Vagina (tissue), 2 donors: ENCODE results near the gene SLC13A5. TPM values are rescaled to one million over a fixed set of nuclear protein-coding genes. Genes with fewer than 3 reads are reported as not detected.

Experiments
- DNase-seq, 2 donors: peaks; one replicate each; pipeline ENCODE4 v3.0.0-alpha.2; 2017; ENCODE audit errors: extremely low spot score in 2 of 2
- H3K27ac ChIP-seq: fragments of 200-600 bp; sonication (generic); one replicate; pipeline ENCODE4 v1.5.1; 2019
- H3K27me3 ChIP-seq: fragments of 200-600 bp; sonication (generic); one replicate; pipeline ENCODE4 v1.5.1; 2019
- H3K36me3 ChIP-seq, 2 donors: fragments of 200-600 bp; sonication (generic); one replicate each; pipeline ENCODE4 v1.5.1; 2017 to 2019
- H3K4me1 ChIP-seq: fragments of 200-600 bp; sonication (generic); one replicate; pipeline ENCODE4 v1.5.1; 2019
- H3K4me3 ChIP-seq, 2 donors: fragments of 200-600 bp; sonication (generic); 1 replicate in 1 of 2; 2 replicates in 1 of 2; pipeline ENCODE4 v1.5.1; 2016 to 2019
- H3K9me3 ChIP-seq: fragments of 200-600 bp; sonication (generic); one replicate; pipeline ENCODE4 v1.5.1; 2019
- POLR2A ChIP-seq, 2 donors: fragments of 450-650 bp; IDR thresholded peaks; one replicate each; pipeline ENCODE4 v1.6.1; 2017; ENCODE audit warnings: antibody characterized with exemption in 2 of 2, mild to moderate bottlenecking in 2 of 2, moderate library complexity in 2 of 2
- POLR2AphosphoS5 ChIP-seq, 2 donors: sonication (generic); formaldehyde crosslinking; IDR thresholded peaks; one replicate each; pipeline ENCODE4 v1.9.0; 2017; ENCODE audit warnings: antibody characterized with exemption in 2 of 2, mild to moderate bottlenecking in 2 of 2, low read depth in 1 of 2; ENCODE audit not compliant: insufficient read depth in 1 of 2
- intact Hi-C: fragments of 100-400 bp; cut with DNase I; formaldehyde crosslinking; loops from one replicate; pipeline ENCODE4 v1.15.1; 2023
- total RNA-seq: library from RNA; depleted of rRNA; stranded (reverse); fragments of >200 nt; gene quantifications from one replicate; pipeline ENCODE4 v1.2.3, GENCODE V29; 2016
- TF ChIP-seq, protein P1 (sequence below), 3 experiments: fragments of 450-650 bp in 2 of 3; fragments of 200-600 bp in 1 of 3; sonication (generic) in 1 of 3; IDR thresholded peaks; one replicate each; pipeline ENCODE4 v1.5.1; 2017 to 2019; ENCODE audit warnings: antibody characterized with exemption in 3 of 3, mild to moderate bottlenecking in 2 of 3, moderate library complexity in 2 of 3

SLC13A5 gene
- total RNA-seq, 1 donor from 2014 or later = 1.7 TPM

DNA sequence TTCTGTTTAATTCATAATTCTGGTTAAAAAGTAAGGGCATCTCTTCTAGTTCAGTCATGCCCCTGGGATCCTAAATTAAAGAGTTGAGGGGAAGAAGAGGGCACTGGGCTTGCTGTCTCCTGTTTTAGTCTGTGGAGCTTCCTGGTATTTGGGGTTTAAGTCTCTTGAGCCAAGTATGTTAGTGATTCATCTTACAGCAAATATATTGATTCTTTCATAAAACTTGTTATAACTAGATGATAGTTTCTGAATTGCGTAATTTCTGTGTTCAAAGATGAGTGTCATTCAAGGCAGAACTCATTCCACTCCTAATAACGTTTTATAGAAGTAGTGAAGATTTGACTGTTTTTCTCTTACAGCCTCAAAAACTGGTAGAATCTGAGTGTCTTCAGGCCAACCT is 70.6 kb downstream of the SLC13A5 start:
- Histone ChIP-seq H3K36me3 (peaks cover 0 to 10% of the 10 kb centered on the region in 2 donors), H3K4me1 (peaks cover 49% of the 10 kb centered on the region), H3K27ac (no peak overlapping the region), H3K4me3 (no peak overlapping the region), H3K9me3 (no peaks in the 10 kb centered on the region), H3K27me3 (no peaks in the 10 kb centered on the region)
- DNase-seq = no peak
- intact Hi-C loops = no loop called here
- TF ChIP-seq POLR2AphosphoS5 (IDR thresholded peaks at IDR 0.05; ENCODE audit: insufficient read depth in 1 of 2, low read depth in 1 of 2) (peak in 1 of 2 donors; percentile 22), POLR2A (IDR thresholded peaks at IDR 0.05) (no peak)
- TF ChIP-seq, protein P1, sequence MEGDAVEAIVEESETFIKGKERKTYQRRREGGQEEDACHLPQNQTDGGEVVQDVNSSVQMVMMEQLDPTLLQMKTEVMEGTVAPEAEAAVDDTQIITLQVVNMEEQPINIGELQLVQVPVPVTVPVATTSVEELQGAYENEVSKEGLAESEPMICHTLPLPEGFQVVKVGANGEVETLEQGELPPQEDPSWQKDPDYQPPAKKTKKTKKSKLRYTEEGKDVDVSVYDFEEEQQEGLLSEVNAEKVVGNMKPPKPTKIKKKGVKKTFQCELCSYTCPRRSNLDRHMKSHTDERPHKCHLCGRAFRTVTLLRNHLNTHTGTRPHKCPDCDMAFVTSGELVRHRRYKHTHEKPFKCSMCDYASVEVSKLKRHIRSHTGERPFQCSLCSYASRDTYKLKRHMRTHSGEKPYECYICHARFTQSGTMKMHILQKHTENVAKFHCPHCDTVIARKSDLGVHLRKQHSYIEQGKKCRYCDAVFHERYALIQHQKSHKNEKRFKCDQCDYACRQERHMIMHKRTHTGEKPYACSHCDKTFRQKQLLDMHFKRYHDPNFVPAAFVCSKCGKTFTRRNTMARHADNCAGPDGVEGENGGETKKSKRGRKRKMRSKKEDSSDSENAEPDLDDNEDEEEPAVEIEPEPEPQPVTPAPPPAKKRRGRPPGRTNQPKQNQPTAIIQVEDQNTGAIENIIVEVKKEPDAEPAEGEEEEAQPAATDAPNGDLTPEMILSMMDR (IDR thresholded peaks at IDR 0.05) = no peak

DNA sequence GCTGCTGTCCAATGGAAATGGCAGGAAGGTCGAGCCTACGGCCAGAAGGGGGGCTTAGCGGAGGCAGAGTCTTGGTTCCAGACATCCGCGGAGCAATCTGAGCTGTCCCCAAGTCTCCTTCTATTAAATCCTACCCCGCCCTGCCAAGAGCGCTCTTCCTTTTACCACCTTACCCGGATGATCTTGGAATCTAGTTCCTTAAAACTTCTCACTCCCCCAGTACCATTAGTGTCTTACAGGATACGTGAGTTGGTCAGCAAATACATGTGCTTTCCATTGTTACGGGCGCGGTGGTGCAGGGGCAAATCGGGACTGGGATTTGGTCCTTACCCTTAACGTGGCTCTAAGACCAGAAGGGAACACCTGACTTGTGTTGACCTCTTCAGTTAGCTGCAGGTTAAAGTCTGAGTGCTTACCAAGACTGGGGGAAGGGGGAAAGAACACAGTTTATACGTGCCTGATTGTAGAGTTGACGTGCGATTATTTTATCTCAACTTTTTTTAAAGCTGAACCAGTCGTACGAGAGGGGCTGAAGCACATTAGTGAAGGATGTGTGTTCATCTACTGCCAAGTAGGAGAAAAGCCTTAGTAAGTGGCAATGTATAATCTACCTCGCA is 71.8 kb downstream of the SLC13A5 start:
- peaks cover 0 to 5% of the 10 kb centered on the region in 2 donors for H3K36me3 ChIP-seq
- H3K27me3 ChIP-seq = no peaks in the 10 kb centered on the region
- H3K27ac ChIP-seq = peak overlapping the region; percentile 73
- TF ChIP-seq POLR2A (IDR thresholded peaks at IDR 0.05) (no peak), POLR2AphosphoS5 (IDR thresholded peaks at IDR 0.05; ENCODE audit: insufficient read depth in 1 of 2, low read depth in 1 of 2) (no peak)
- TF ChIP-seq, protein P1 (IDR thresholded peaks at IDR 0.05) = no peak
- DNase-seq = no peak
- H3K4me3 ChIP-seq = peak overlapping the region; percentile 67 to 79
- peaks cover 56% of the 10 kb centered on the region for H3K4me1 ChIP-seq
- intact Hi-C loops = no loop called here
- H3K9me3 ChIP-seq = no peaks in the 10 kb centered on the region

DNA sequence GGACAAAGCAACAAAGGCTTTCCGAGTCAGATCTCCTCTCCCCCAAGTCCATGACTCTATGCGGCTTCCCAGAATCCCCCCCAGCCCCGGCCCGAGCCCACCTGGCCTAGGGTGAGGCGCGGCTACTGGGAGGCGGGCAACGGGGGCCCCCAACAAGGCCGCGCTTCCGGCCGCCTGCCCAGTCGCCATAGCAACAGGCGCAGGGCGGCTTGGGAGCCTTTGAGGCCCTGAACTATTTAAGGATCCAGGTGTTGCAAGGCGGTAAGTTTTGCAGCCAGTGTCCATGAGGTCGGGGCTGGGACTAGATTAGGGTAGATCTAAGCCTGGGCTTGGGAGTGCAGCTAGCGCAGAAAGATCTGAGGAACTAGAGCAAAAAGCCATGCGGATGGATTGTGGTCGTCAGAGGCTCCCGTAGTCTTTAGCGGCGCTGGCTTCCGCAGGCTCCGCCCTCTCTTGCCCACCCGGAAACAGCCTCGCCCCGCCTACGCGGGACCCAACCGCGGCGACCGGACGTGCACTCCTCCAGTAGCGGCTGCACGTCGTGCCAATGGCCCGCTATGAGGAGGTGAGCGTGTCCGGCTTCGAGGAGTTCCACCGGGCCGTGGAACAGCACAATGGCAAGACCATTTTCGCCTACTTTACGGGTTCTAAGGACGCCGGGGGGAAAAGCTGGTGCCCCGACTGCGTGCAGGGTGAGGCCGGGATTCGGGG is 72.5 kb downstream of the SLC13A5 start, which contains the start of the genes KIAA0753 and TXNDC17:
Gene KIAA0753, minus strand, starts transcription at position 176 of the 711 bp plus-strand sequence. CDS start 5,608 bp downstream, outside the sequence.
Gene TXNDC17, plus strand, starts transcription at position 525 of the 711 bp plus-strand sequence. Its CDS starts 23 bp downstream, at position 548.
- intact Hi-C loops = no loop called here
- TF ChIP-seq POLR2A (IDR thresholded peaks at IDR 0.05) = peak in 1 of 2 donors; percentile 27
- TF ChIP-seq, protein P1 (IDR thresholded peaks at IDR 0.05) = no peak
- peak; percentile 88 to 94 for TF ChIP-seq POLR2AphosphoS5 (IDR thresholded peaks at IDR 0.05; ENCODE audit: insufficient read depth in 1 of 2, low read depth in 1 of 2)
- no peaks in the 10 kb centered on the region for H3K9me3 ChIP-seq
- DNase-seq = no peak
- H3K4me3 ChIP-seq = peak within 1 kb of the TSS; percentile 67 to 79
- H3K27ac ChIP-seq = peak within 1 kb of the TSS; percentile 73
- peaks cover 0 to 5% of the 10 kb centered on the region in 2 donors for H3K36me3 ChIP-seq
- no peaks in the 10 kb centered on the region for H3K27me3 ChIP-seq
- peaks cover 56% of the 10 kb centered on the region for H3K4me1 ChIP-seq

DNA sequence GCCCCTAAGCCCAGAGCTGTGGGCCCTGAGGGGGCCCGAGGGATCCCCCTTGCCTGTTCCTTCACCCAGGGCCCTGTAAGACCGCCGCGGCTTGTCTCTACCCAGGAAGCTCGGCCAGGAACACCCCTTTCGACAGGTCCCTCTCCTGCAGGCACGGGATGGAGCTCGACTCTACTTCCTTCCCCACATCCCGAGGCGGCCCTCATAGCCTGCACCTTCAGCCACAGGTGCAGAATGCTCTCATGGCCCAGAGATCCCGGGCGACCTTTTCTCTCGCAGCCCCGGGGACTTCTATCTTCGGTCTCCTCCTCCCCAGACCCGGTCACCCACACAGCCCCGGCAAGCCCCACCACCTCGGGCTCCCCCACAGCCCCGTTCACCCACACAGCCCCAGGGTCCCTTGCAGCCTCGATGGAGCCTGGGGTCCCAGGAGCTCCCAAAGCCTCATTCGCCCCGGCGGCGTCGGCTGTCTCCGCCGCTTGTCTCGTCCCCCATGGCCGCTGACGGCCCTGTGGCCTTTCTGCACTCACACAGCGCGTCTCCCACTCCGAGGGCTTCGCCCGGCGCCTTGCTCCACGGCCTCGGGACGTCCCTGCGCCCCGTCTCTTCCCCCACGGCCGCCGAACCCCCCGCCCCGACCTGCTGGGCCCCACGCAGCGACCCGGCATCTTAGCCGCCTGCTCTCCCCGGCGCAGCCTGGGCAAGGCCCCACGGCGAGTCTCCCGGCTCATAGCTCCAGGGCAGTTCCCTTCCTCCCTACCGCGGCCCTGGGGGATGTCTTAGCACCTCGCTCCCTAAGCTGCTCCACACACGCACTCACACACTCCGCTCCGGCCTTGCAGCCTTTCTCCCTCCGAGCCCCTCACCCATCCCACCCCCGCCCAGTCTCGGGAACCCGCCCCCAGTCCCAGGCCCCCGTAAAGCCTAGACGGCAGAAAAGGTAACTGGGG is 73.3 kb downstream of the SLC13A5 start:
- Histone ChIP-seq H3K9me3 (no peaks in the 10 kb centered on the region), H3K4me1 (peaks cover 56% of the 10 kb centered on the region), H3K4me3 (peak overlapping the region; percentile 67 to 79), H3K36me3 (peaks cover 0 to 5% of the 10 kb centered on the region in 2 donors), H3K27ac (peak overlapping the region; percentile 73), H3K27me3 (no peaks in the 10 kb centered on the region)
- intact Hi-C loops = no loop called here
- no peak for TF ChIP-seq POLR2AphosphoS5 (IDR thresholded peaks at IDR 0.05; ENCODE audit: insufficient read depth in 1 of 2, low read depth in 1 of 2)
- no peak for TF ChIP-seq POLR2A (IDR thresholded peaks at IDR 0.05)
- TF ChIP-seq, protein P1 (IDR thresholded peaks at IDR 0.05) = no peak
- DNase-seq = no peak
